ENCODE results near the gene TPPP2.

TPPP2 gene

DNA sequence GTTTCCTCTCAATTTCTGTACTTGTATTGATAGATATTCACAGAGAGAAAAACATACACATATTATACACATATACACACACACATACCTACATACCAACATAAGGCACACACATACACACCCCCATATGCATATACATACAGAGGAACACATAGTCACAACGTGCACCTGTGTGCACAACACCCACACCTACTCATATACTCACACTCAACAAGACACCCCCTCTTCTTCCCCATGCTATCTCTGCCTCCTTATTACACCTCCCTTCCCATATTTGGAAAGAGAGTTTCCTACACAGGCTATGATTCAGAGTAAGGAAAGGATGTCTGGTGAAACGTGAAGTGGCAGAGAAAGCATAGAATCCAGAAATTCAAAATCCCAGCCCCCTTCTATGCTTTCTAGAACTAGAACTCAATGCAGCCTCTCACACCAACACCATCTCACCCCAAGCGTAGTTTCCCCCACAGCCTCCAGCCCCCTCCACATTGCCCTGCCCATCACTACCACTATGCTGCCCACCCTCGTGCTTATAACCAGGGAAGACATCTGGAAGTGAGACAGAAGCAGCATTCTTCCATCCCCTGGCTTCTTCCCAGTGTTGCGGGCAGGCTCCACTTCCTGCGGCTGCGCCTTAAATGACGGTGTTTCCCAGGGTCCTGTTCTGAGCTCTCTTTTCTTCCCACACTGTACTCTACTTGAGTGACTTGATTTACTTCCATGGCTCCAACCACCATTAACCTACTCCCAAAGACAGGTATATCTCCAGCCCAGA lies 30.0 kb downstream of the TPPP2 start:
- no peak for DNase-seq

- no peak for DNase-seq
Observed at GRCh38 chr14:21060614-21061346, 30.8 kb downstream of the TPPP2 start.

DNA sequence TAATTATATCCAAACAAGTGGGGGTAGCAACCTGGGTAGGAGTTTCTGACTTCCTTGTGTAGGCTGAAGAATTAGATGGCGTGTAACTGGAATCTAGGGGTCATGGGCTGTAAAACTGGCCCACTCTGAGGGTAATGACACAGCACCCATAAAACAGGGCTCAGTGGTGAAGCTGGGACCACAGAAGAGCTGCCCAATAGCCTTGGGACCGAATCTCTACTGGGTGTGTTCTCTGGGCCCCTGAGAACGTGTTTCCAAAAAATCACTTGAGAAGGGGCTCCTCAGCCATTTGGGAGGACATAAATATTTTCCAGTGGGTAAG lies 31.3 kb downstream of the TPPP2 start:
- no peak for DNase-seq

DNA sequence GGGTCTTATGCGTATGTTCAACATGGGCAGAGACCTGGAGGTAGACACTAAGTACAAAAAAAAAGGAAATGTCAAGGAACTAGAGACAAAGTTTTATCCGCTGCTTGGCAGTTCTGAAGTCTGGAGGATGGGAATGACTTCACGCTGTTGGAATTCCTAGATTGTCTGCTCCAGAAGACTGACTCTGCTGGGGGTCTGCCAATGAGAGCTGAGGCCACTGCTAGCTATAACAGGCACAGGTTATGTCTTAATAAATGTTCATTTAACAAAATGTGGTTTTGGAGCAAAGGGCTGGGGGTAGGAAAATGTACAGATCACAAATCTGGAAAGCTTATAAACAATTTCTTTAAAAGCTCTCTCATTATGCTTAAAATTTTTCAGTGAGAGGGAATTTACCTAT lies 33.5 kb downstream of the TPPP2 start:
- no peak for DNase-seq

DNA sequence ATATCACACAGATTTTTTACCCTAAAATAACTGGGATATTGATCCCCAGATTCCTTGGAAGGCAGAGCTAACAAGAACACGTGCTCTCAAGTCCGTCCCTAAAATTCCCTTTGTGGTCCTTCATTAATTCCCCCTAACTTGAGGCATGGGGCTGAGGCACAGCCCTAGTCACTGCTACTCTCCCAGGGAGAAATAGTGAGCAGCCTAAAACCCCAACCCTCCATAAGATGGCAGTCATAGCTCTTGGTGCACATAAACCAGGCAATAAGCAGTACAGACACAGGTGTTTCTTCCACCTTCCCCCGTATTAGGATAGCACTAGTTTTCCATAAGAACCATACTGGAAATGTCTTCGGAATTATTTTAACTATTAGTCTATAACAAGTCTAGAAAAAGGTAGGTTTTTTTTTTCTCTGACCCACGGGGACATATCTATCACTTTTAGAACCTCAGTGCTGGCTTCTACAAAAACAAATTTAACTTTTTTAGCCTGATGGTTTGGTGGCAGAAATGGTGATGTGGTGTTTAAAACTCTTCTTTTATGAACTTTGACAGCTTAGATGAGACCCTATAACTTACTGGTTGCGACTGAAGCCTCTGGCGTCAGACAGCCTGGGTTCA lies 37.0 kb downstream of the TPPP2 start:
- peak; percentile 11 for DNase-seq

GRCh38 chr14:21068521-21069387 lies 38.7 kb downstream of the TPPP2 start:
- peak; percentile 69 for DNase-seq

DNA sequence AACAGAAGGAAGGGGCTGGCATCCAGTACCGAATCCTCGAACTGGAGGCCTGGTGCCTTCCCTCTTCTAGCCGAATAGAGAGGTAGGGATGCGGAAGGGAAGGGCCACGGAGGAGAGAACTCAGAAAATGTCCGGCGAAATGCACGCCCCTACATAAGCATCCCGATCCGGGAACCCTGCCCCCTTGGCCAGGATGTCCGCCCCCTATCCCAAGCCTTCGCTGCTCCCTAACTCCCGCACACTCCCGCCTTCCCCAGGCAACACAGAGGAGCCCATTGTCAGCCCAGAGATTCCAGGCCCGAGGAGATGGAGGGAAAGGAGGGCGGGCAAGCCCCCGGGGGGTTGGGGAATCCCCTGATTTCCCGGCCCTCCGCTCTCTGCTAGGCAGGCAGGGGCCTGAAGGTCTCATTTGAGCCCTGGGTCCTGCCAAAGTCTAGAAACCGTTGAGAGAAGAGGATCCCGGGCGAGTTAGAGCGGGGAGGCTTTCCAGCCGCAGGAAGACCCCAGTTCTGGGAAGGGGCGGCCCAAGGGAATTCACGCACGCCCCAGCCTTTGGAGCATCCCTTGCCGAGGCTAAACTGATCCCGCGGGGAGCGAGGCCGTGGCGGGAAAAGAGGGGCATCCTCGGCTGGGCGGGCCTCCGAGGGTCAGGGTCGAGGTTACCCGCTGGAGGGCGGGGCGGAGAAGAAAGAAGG lies 39.5 kb downstream of the TPPP2 start:
- peak; percentile 34 for DNase-seq

- DNase-seq, result no peak
Observed at GRCh38 chr14:21070083-21070609, 40.1 kb downstream of the TPPP2 start, which contains the start of gene ARHGEF40. TSS of gene ARHGEF40 (plus strand) at chr14:21070304. CDS start at chr14:21070397, 93 bp downstream.

DNA sequence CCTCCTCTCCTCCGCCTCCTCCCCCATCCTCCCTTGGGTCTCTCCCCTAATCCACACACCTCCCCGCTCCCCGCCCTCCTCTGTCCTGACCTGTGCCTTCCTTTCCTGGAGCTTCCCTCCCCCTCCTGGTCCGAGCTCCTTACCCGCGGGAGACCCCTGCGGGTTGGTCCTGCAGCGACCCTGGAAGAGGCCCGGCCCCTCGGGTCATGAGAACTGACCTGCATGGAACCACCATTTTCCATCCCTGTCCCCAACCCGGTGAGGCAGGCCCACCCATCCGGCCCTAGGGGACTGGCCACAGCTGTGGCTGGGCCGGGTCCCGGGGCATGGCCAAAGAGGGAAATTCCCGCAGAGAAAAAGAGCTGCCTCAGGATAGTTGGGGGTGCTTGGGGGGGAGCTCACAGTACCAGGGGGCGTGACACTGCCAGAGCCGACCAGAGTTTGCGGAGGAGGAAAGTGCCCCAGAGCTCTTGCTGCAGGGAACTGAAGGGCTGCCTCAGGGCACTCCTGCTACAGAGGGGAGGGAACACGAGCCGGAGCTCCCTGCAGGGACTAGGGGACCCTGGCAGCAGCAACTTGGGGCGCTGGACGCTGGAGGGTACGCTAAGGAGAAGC lies 40.7 kb downstream of the TPPP2 start:
- no peak for DNase-seq

- DNase-seq, result peak; percentile 58
Observed at GRCh38 chr14:21071225-21072030, 41.4 kb downstream of the TPPP2 start.

DNA sequence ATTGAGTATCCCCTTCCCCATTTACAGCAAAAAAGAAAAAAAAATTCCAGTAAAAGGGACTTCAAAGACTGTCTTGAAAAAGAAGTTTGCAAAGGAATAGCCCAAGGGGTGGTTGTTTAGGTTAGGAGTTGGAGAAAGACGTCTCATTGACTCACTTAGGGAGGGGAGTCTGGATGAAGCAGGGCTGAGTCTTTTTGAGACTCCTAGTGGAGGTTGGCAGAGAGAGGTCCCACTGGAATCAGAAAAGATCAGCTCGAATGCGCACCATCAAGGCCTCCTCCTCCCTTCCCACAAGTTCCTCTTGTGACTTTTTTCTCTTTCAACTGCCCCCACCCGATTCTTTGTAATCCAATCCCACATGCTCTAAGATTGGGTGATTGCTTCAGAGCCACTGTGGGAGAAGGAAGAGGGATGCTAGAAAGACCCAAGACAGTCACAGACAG lies 42.0 kb downstream of the TPPP2 start:
- no peak for DNase-seq

GRCh38 chr14:21072781-21073339 lies 42.8 kb downstream of the TPPP2 start:
- no peak for DNase-seq

GRCh38 chr14:21073921-21074320 lies 43.9 kb downstream of the TPPP2 start:
- DNase-seq, result no peak

- DNase-seq, result no peak
Observed at GRCh38 chr14:21074398-21075272, 44.6 kb downstream of the TPPP2 start.

GRCh38 chr14:21075719-21076437 lies 45.9 kb downstream of the TPPP2 start:
- no peak for DNase-seq

DNA sequence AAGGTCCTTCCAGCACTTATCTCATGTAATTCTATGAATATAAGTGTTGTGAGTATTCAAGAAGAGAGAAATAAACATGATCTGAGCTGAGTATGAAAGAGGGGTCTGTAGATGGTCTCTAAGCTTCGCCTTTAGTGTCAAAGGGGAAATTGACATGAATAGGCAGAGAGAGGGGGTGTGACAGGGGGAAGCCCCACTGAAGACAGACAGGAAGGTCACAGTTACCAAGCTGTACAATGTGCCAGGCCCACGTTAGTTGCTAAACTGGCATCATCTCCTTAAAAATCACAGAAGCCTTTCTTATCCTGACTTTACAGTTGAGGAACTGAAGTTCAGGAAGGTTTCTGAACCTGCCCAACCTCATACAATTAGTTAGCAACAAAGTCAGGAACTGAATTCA lies 47.7 kb downstream of the TPPP2 start:
- no peak for DNase-seq

GRCh38 chr14:21078287-21078686 lies 48.3 kb downstream of the TPPP2 start:
- DNase-seq, result no peak

DNA sequence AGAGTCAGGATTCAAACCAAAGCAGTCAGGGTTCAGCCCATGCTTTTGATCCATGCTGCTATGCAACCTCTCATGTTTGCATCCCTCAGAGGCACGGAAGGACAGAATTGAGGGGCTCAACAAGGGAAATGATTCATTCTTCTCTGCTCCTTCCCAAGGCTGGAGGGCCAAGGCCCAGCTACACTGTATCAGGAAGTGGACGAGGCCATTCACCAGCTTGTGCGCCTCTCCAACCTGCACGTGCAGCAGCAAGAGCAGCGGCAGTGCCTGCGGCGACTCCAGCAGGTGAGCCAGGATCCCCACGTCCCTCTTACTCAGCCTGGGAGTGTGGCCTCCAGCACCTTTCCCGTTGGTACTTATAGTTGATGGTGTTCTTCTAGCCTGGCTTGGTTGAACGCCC lies 48.7 kb downstream of the TPPP2 start:
- DNase-seq, result no peak

All from NCI-H748 treated with DMSO at 0.1 percent for 48 hours (cell line).